Globus pallidus (tissue), 1 donor: ENCODE results near the gene C16orf46.
A peak's percentile ranks its signal among the peaks of the same experiment; 100 is the strongest.
"Not testable (repeated sequence)": the region's sequence is repeated elsewhere in the genome, so short reads cannot be mapped to it uniquely, and the experiment has no call there.

ENCODE experiments used
- DNase-seq: peaks from one replicate; pipeline ENCODE4 v3.0.0-alpha.2; 2015; ENCODE audit warnings: low spot score

Gene C16orf46

GRCh38 chr16:81077076-81077940 is at the start of gene C16orf46:
Gene C16orf46, minus strand, starts transcription at chr16:81077238. Its CDS starts 13,283 bp downstream, at chr16:81063955.
- DNase-seq, result peak; percentile 96

- DNase-seq, result no peak
Measured at GRCh38 chr16:81123092-81123852, 46.2 kb upstream of the C16orf46 start.

GRCh38 chr16:81121474-81121990 is 44.5 kb upstream of the C16orf46 start:
- DNase-seq, result no peak

- no peak for DNase-seq
Measured at GRCh38 chr16:81117436-81117835, 40.4 kb upstream of the C16orf46 start.

GRCh38 chr16:81116285-81116684 is 39.2 kb upstream of the C16orf46 start:
- no peak for DNase-seq

- no peak for DNase-seq
Measured at GRCh38 chr16:81112453-81112852, 35.4 kb upstream of the C16orf46 start.

- DNase-seq, result not testable (repeated sequence)
Measured at GRCh38 chr16:81109274-81109673, 32.2 kb upstream of the C16orf46 start.

- DNase-seq, result no peak
Measured at GRCh38 chr16:81107511-81107910, 30.5 kb upstream of the C16orf46 start.

GRCh38 chr16:81106826-81107503 is 29.9 kb upstream of the C16orf46 start:
- DNase-seq, result peak; percentile 35

- no peak for DNase-seq
Measured at GRCh38 chr16:81105946-81106345, 28.9 kb upstream of the C16orf46 start.

- no peak for DNase-seq
Measured at GRCh38 chr16:81101702-81102101, 24.7 kb upstream of the C16orf46 start.

- no peak for DNase-seq
Measured at GRCh38 chr16:81099958-81100357, 22.9 kb upstream of the C16orf46 start.

GRCh38 chr16:81097230-81097629 is 20.2 kb upstream of the C16orf46 start:
- DNase-seq, result no peak

- no peak for DNase-seq
Measured at GRCh38 chr16:81096715-81097208, 19.7 kb upstream of the C16orf46 start.

- peak; percentile 99 for DNase-seq
Measured at GRCh38 chr16:81095953-81096714, 19.1 kb upstream of the C16orf46 start, which contains the start of gene GCSH. Gene GCSH, minus strand, starts transcription at chr16:81096395. Its CDS starts 117 bp downstream, at chr16:81096278.

GRCh38 chr16:81095653-81095952 is 18.6 kb upstream of the C16orf46 start:
- no peak for DNase-seq

GRCh38 chr16:81094771-81095251 is 17.8 kb upstream of the C16orf46 start:
- DNase-seq, result no peak

- DNase-seq, result no peak
Measured at GRCh38 chr16:81088836-81089235, 11.8 kb upstream of the C16orf46 start.

GRCh38 chr16:81081014-81081413 is 4.0 kb upstream of the C16orf46 start:
- DNase-seq, result no peak

- DNase-seq, result peak; percentile 28
Measured at GRCh38 chr16:81080233-81080632, 3.2 kb upstream of the C16orf46 start.

- DNase-seq, result no peak
Measured at GRCh38 chr16:81076566-81077075, 417 bp downstream of the C16orf46 start.
